Right lung (tissue), 5 donors: ENCODE results near the gene FBXO42. TPM values are rescaled to one million over a fixed set of nuclear protein-coding genes. Genes with fewer than 3 reads are reported as not detected.

Experiments
- DNase-seq, 2 donors: peaks; one replicate each; pipeline ENCODE4 v3.0.0-alpha.2; 2013
- polyA plus RNA-seq, 5 donors: library from polyadenylated mRNA; unstranded; fragments of 120-200 nt; gene quantifications; one replicate each; pipeline versions ENCODE4 v1.2.1 to v1.2.3, GENCODE V29; 2013; ENCODE audit warnings: inconsistent platforms in 1 of 5, low replicate concordance in 1 of 5; ENCODE audit not compliant: insufficient read length in 5 of 5, insufficient read depth in 1 of 5

Gene FBXO42
- polyA plus RNA-seq, 5 donors, result 16.1 to 24.8 (median 22.7) TPM

GRCh38 chr1:16338961-16339360, 13.3 kb downstream of the FBXO42 start:
- DNase-seq, result no peak

- no peak for DNase-seq
These were observed 17.5 kb downstream of the FBXO42 start for GRCh38 chr1:16334655-16335340.

- no peak for DNase-seq
These were observed 25.4 kb downstream of the FBXO42 start for GRCh38 chr1:16326833-16327404.

GRCh38 chr1:16324456-16324890, 27.8 kb downstream of the FBXO42 start:
- DNase-seq, result no peak

GRCh38 chr1:16321176-16321867, 31.0 kb downstream of the FBXO42 start:
- DNase-seq, result no peak

GRCh38 chr1:16318555-16318954, 33.7 kb downstream of the FBXO42 start:
- peak; percentile 4 to 23 for DNase-seq

- DNase-seq, result no peak
These were observed 36.8 kb downstream of the FBXO42 start for GRCh38 chr1:16315437-16315836.

- DNase-seq, result no peak
These were observed 45.1 kb downstream of the FBXO42 start for GRCh38 chr1:16307222-16307621.

GRCh38 chr1:16302709-16303627, 49.3 kb downstream of the FBXO42 start:
- DNase-seq, result no peak

- DNase-seq, result no peak
These were observed 51.8 kb downstream of the FBXO42 start for GRCh38 chr1:16300436-16300835.

- no peak for DNase-seq
These were observed 53.6 kb downstream of the FBXO42 start for GRCh38 chr1:16298653-16299052.

GRCh38 chr1:16296643-16297042, 55.6 kb downstream of the FBXO42 start:
- DNase-seq, result no peak

- DNase-seq, result no peak
These were observed 57.8 kb downstream of the FBXO42 start for GRCh38 chr1:16294219-16295212.

- DNase-seq, result no peak
These were observed 58.7 kb downstream of the FBXO42 start for GRCh38 chr1:16293538-16293937.

- DNase-seq, result no peak
These were observed 59.5 kb downstream of the FBXO42 start for GRCh38 chr1:16292739-16293138.

- no peak for DNase-seq
These were observed 62.3 kb downstream of the FBXO42 start for GRCh38 chr1:16289959-16290358.

GRCh38 chr1:16286122-16286521, 66.2 kb downstream of the FBXO42 start:
- DNase-seq, result no peak

- DNase-seq, result no peak
These were observed 70.5 kb downstream of the FBXO42 start for GRCh38 chr1:16281765-16282164.

- no peak for DNase-seq
These were observed 73.1 kb downstream of the FBXO42 start for GRCh38 chr1:16279186-16279585.

GRCh38 chr1:16276302-16277030, 75.8 kb downstream of the FBXO42 start:
- no peak for DNase-seq
